GM12891 (cell line): Measurements from ENCODE around the gene CLIC5.
"Not testable (repeated sequence)": the region's sequence is repeated elsewhere in the genome, so short reads cannot be mapped to it uniquely, and the experiment has no call there.

Experiments used
- DNase-seq: peaks from one replicate; pipeline ENCODE4 v3.0.0; 2011; ENCODE audit warnings: low spot score; ENCODE audit not compliant: insufficient read length
- FAIRE-seq: peaks from 2 replicates; lab custom pipeline; 2011; peaks lifted over from hg19 to GRCh38; lab: Jason Lieb, UNC
- PAX5 ChIP-seq: IDR thresholded peaks from 2 replicates; pipeline ENCODE4 v1.6.1; 2011; ENCODE audit warnings: low read length, moderate library complexity, mild to moderate bottlenecking; ENCODE audit not compliant: insufficient read depth, severe bottlenecking
- POLR2A ChIP-seq: IDR thresholded peaks from 2 replicates; pipeline ENCODE4 v1.6.1; 2011; ENCODE audit warnings: low read depth, low read length, control low read depth
- POLR2AphosphoS5 ChIP-seq: IDR thresholded peaks from 2 replicates; pipeline ENCODE4 v1.6.1; 2011; ENCODE audit warnings: low read depth, low read length, control low read depth
- POU2F2 ChIP-seq: IDR thresholded peaks from 2 replicates; pipeline ENCODE4 v1.6.1; 2011; ENCODE audit warnings: low read depth, mild to moderate bottlenecking, control low read depth, low read length, moderate library complexity
- SPI1 ChIP-seq: IDR thresholded peaks from 2 replicates; pipeline ENCODE4 v1.6.1; 2011; ENCODE audit warnings: low read depth, low read length, control low read depth
- TAF1 ChIP-seq: IDR thresholded peaks from 2 replicates; pipeline ENCODE4 v1.6.1; 2011; ENCODE audit warnings: low read depth, low read length, control low read depth

The CLIC5 gene

DNA sequence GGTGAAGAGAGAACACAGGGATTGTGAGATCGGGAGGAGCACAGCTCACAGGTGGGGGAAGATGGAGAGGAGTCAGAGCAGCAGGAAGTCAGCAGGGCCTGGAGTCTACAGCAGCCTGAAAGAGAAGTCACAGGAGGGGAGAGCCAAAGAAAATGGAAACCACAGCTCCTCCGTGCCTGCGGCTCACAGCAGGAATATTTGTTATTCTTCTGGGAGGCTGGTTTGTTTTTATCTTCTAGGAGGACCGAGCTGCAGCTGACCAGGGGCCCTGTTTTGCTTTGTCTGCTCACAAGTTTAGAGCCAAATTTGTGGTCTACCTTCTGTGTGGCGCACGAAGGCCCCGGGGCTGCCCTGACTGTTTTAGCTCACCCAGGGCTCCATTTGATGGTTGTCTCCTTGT lies 81.8 kb downstream of the CLIC5 start:
- DNase-seq (no peak), FAIRE-seq (no peak)
- TF ChIP-seq SPI1 = no peak
- TF ChIP-seq POLR2A = no peak
- no peak for TF ChIP-seq POLR2AphosphoS5
- no peak for TF ChIP-seq PAX5
- TF ChIP-seq POU2F2 = no peak
- TF ChIP-seq TAF1 = no peak

DNA sequence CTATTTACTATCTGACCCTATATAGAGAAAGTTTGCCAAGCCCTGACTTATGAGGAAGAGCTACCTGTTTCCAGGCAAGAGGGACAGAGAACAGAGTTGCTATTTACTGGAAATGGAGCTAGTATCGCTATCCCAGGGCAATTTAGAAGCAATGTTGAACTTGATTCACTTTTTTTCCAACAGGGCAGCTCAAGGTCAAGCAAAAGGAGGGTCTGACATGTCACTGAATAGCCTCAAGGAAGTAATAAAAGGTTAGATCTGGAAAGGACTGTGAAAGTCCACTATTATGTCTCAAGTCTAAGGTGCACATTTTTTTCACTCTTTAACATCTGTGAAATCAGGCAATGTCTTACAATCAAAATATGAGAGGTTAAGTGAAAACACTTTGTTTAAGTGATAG lies 84.4 kb downstream of the CLIC5 start:
- no peak for FAIRE-seq

DNA sequence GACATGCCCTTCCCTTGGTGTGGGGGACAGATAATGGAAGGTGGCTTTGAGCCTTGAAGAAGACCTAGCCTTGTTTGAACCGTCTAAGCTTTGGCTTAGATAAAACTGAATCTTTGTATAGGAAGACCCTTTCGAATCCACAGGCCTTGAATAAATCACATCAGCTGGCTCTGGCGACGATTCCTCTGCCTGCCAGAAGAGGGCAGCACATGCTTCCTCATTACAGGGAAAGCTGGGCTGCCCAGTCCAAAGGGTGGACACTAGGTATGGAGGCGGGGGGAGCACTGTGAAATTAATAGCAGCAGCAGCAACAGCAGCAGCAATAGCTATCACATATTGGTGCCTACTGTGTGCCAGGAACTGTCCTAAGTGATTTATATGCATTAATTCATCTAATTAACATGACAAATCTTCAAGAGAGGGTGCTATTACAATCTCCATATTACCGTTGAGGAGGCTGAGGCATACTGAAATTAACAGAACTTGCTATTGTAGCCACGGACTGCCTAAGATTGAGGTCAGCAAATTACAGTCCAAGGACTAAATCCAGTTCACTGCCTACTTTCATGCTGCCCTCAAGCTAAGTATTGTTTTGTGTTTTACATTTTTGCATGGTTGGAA lies 85.1 kb downstream of the CLIC5 start:
- peak; percentile 23 for FAIRE-seq
- peak; percentile 27 for DNase-seq
- no peak for TF ChIP-seq SPI1

More for the DNA sequence above, 84.4 kb downstream of the CLIC5 start:
- DNase-seq = no peak
- no peak for TF ChIP-seq POLR2AphosphoS5

- no peak for DNase-seq
- FAIRE-seq = no peak
These were observed 86.0 kb downstream of the CLIC5 start for GRCh38 chr6:45929421-45930361.

GRCh38 chr6:45928721-45929305 lies 86.8 kb downstream of the CLIC5 start:
- TF ChIP-seq TAF1 (no peak), POU2F2 (no peak), POLR2A (no peak), PAX5 (no peak), POLR2AphosphoS5 (no peak), SPI1 (no peak)
- DNase-seq = no peak
- FAIRE-seq = no peak

More at GRCh38 chr6:45929421-45930361, 86.0 kb downstream of the CLIC5 start:
- TF ChIP-seq POLR2AphosphoS5 (no peak), TAF1 (no peak), PAX5 (no peak), POU2F2 (no peak), POLR2A (no peak), SPI1 (no peak)

DNA sequence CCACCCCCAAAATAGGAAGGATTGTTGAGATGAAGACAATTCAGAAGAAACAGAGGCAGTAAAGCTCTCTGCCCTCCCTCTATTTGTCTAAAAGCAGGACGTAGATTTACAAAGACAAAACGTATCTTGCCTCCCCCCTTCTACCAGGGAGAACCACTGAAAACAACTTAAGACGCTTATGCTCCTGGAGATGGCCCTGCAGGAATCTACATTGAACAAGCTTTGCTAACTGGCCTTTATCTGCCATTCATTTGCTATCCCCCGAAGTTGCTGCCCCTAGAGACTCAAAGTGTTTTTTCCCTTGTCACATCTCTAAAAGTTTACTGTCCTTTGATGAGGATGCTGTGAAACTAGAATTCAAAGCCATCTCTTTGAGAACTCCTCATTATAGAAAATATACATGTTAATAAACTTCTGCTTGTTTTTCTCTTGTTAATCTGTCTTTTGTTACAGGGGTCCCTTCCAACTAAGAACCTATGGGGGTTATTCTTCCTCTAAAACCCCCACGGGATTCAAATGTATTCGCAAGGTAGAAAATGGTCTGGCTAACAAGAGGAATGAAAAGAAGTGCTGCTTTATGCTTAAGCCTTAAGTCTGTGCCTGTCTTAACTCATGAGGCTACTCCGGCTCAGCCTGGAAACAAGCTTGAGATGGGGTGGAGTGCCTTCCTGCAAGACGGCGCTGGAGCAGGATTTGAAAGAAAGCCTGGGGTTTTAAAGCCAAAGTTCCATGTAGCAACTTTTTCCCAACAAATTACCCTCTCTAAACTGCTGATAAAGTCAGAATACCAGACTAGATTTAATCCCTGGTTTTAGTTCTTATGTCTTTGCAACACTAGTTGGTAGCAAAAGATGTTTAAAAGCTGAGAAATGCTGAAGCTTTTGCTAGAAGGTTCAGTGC lies 88.0 kb downstream of the CLIC5 start:
- DNase-seq (no peak), FAIRE-seq (no peak)
- TF ChIP-seq POLR2A (no peak), POLR2AphosphoS5 (no peak), POU2F2 (no peak), PAX5 (no peak), TAF1 (no peak), SPI1 (no peak)

DNA sequence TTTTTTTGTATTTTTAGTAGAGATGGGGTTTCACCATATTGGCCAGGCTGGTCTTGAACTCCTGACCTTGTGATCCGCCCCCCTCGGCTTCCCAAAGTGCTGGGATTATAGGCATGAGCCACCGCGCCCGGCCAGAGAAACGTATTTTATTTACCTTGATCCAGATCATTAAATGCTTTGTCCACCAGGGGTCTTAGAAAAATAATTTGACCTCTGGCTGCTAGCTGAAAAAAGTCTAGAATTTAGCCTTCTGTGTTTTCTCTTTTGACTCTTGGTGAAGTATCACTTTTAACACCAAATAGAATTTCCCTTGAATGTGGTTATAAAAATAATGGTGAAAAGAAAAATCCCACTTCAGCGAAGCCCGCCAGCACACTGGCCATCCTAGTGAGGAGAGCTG lies 89.2 kb downstream of the CLIC5 start:
- not testable (repeated sequence) for DNase-seq, FAIRE-seq

GRCh38 chr6:45924763-45925342 lies 90.8 kb downstream of the CLIC5 start:
- no peak for DNase-seq
- FAIRE-seq = no peak
- TF ChIP-seq POLR2AphosphoS5 (no peak), PAX5 (no peak), POU2F2 (no peak), TAF1 (no peak), POLR2A (no peak)

- no peak for DNase-seq
- FAIRE-seq = no peak
These were observed 91.7 kb downstream of the CLIC5 start for GRCh38 chr6:45923831-45924391.

More at GRCh38 chr6:45923831-45924391, 91.7 kb downstream of the CLIC5 start:
- TF ChIP-seq PAX5 (no peak), POLR2A (no peak), POU2F2 (no peak), SPI1 (no peak), POLR2AphosphoS5 (no peak), TAF1 (no peak)
